PFSK-1 (cell line): ENCODE data around the gene PLXNA1.

Experiments
- FOXP2 ChIP-seq: optimal IDR thresholded peaks from 2 replicates; pipeline ENCODE3; 2011; ENCODE audit warnings: borderline replicate concordance, control low read depth, inconsistent platforms; ENCODE audit not compliant: insufficient read depth; ENCODE audit errors: extremely low read length, extremely low read depth
- POLR2AphosphoS5 ChIP-seq: IDR thresholded peaks from 2 replicates; pipeline ENCODE4 v1.6.1; 2012; ENCODE audit warnings: low read depth, mild to moderate bottlenecking, control low read depth, low read length, moderate library complexity
- REST ChIP-seq, 2 experiments: IDR thresholded peaks; 2 replicates each; pipeline versions ENCODE4 v1.6.1 to v1.8.0; 2011 to 2012; ENCODE audit warnings: low read depth in 2 of 2, low read length in 2 of 2, control low read depth in 1 of 2, inconsistent platforms in 1 of 2, mild to moderate bottlenecking in 1 of 2, moderate library complexity in 1 of 2; ENCODE audit not compliant: insufficient read depth in 1 of 2
- SIN3A ChIP-seq: IDR thresholded peaks from 2 replicates; pipeline ENCODE4 v1.6.1; 2012; ENCODE audit warnings: mild to moderate bottlenecking, low read length, moderate library complexity, borderline replicate concordance; ENCODE audit not compliant: insufficient read depth
- TAF1 ChIP-seq: IDR thresholded peaks from 2 replicates; pipeline ENCODE4 v1.6.1; 2012; ENCODE audit warnings: low read length, control low read depth, borderline replicate concordance; ENCODE audit not compliant: insufficient read depth

The PLXNA1 gene

GRCh38 chr3:127025456-127025855 lies 42.5 kb downstream of the PLXNA1 start:
- TF ChIP-seq REST (IDR thresholded peaks at IDR 0.05; ENCODE audit: insufficient read depth in 1 of 2, low read depth in 2 of 2, low read length in 2 of 2): no peak
- TF ChIP-seq SIN3A: no peak
- no peak for TF ChIP-seq TAF1
- TF ChIP-seq POLR2AphosphoS5: no peak
- no peak for TF ChIP-seq FOXP2

GRCh38 chr3:127026036-127026435 lies 43.1 kb downstream of the PLXNA1 start:
- TF ChIP-seq REST (IDR thresholded peaks at IDR 0.05; ENCODE audit: insufficient read depth in 1 of 2, low read depth in 2 of 2, low read length in 2 of 2) (no peak), TAF1 (no peak), FOXP2 (no peak), POLR2AphosphoS5 (no peak), SIN3A (no peak)

- TF ChIP-seq REST (IDR thresholded peaks at IDR 0.05; ENCODE audit: insufficient read depth in 1 of 2, low read depth in 2 of 2, low read length in 2 of 2): no peak
These were observed 43.7 kb downstream of the PLXNA1 start for GRCh38 chr3:127026661-127027060.

- TF ChIP-seq FOXP2 (no peak), TAF1 (no peak)
These were observed 44.3 kb downstream of the PLXNA1 start for GRCh38 chr3:127027061-127027735.

- TF ChIP-seq REST (IDR thresholded peaks at IDR 0.05; ENCODE audit: insufficient read depth in 1 of 2, low read depth in 2 of 2, low read length in 2 of 2) (no peak), FOXP2 (no peak)
These were observed 45.1 kb downstream of the PLXNA1 start for GRCh38 chr3:127027811-127028548.
